HCT116 (cell line): ENCODE data around the gene TBPL1. TPM values are rescaled to one million over a fixed set of nuclear protein-coding genes. Genes with fewer than 3 reads are reported as not detected.

ENCODE experiments used
- ATAC-seq: fragments of 200-7000 bp; cut with Tn5 transposase; 2 replicates; pipeline ENCODE4 v1.9.1; 2020; ENCODE audit warnings: mild to moderate bottlenecking, moderate library complexity
- BruUV-seq: library from RNA; stranded (reverse); fragments of 400-500 nt; replicated peaks from 2 replicates; lab custom pipeline; 2021; lab: Mats Ljungman, UMichigan
- CTCF ChIA-PET: fragments of 300-600 bp; sonication (Branson Sonifier 250); formaldehyde crosslinking; loops from one replicate; lab custom pipeline; 2021; ENCODE audit warnings: antibody characterized with exemption; lab: Charles Lee
- POLR2A ChIA-PET: fragments of 300-600, 350-600 bp; sonication (Branson Sonifier 250); formaldehyde crosslinking; loops from one replicate; lab custom pipeline; 2021; ENCODE audit warnings: antibody characterized with exemption; lab: Charles Lee
- RAD21 ChIA-PET, 2 experiments: fragments of 300-600 bp; sonication (Branson Sonifier 250); formaldehyde crosslinking; loops; one replicate each; lab custom pipeline; 2023; ENCODE audit warnings: low total read pairs in 2 of 2; ENCODE audit not compliant: uncharacterized antibody in 2 of 2, unreplicated experiment in 2 of 2, low non-redundant PET in 1 of 2; lab: Charles Lee
- DNase-seq: peaks from one replicate; pipeline ENCODE4 v3.0.0-alpha.2; 2010; ENCODE audit warnings: low read depth, low spot score
- H2AFZ ChIP-seq: fragments of 200-600 bp; shearing (Covaris generic), sonication (generic); 2 replicates; pipeline ENCODE4 v1.6.1; 2017; ENCODE audit warnings: low read depth, mixed run types, mixed read lengths, antibody characterized with exemption, low read length; ENCODE audit not compliant: poor library complexity, severe bottlenecking
- H3K27ac ChIP-seq: 2 replicates; pipeline ENCODE4 v1.5.1; 2012; ENCODE audit warnings: low read depth, low read length
- H3K27me3 ChIP-seq: fragments of 200-600 bp; sonication (generic); 2 replicates; pipeline ENCODE4 v1.6.1; 2016; ENCODE audit warnings: mixed run types, low read length, mixed read lengths; ENCODE audit not compliant: insufficient read depth
- H3K36me3 ChIP-seq, 2 experiments: fragments of 200-500 bp in 1 of 2; fragments of 200-600 bp in 1 of 2; sonication (Bioruptor generic) in 1 of 2; sonication (generic) in 1 of 2; 2 replicates each; pipeline versions ENCODE4 v1.5.1 to v1.6.1; 2014 to 2016; ENCODE audit warnings: low read length in 2 of 2, inconsistent platforms in 1 of 2, mixed read lengths in 1 of 2, mixed run types in 1 of 2; ENCODE audit not compliant: insufficient read depth in 2 of 2, control insufficient read depth in 1 of 2
- H3K4me1 ChIP-seq, 2 experiments: fragments of 200-600 bp in 1 of 2; sonication (generic) in 1 of 2; 2 replicates each; pipeline versions ENCODE4 v1.5.1 to v1.6.1; 2012 to 2017; ENCODE audit warnings: low read length in 2 of 2, inconsistent platforms in 1 of 2, mild to moderate bottlenecking in 1 of 2, mixed read lengths in 1 of 2, mixed run types in 1 of 2, moderate library complexity in 1 of 2; ENCODE audit not compliant: insufficient read depth in 2 of 2, control insufficient read depth in 1 of 2
- H3K4me2 ChIP-seq: fragments of 200-600 bp; sonication (generic); 2 replicates; pipeline ENCODE4 v1.6.1; 2017; ENCODE audit warnings: mixed run types, low read length, mixed read lengths
- H3K4me3 ChIP-seq, 2 experiments: fragments of 200-600 bp in 1 of 2; sonication (generic) in 1 of 2; replicated peaks in 1 of 2; 2 replicates each; pipeline ENCODE4 v1.5.1; 2011 to 2016; ENCODE audit warnings: low read length in 2 of 2, control low read depth in 1 of 2, low read depth in 1 of 2, mild to moderate bottlenecking in 1 of 2, mixed read lengths in 1 of 2, mixed run types in 1 of 2
- H3K79me2 ChIP-seq: fragments of 200-600 bp; sonication (generic); 2 replicates; pipeline ENCODE4 v1.6.1; 2017; ENCODE audit warnings: mild to moderate bottlenecking, mixed run types, low read length, moderate library complexity, mixed read lengths; ENCODE audit not compliant: insufficient read depth
- H3K9ac ChIP-seq: fragments of 200-600 bp; sonication (generic); 2 replicates; pipeline ENCODE4 v1.6.1; 2016; ENCODE audit warnings: low read length, mixed read lengths
- H3K9me2 ChIP-seq: fragments of 200-600 bp; sonication (generic), shearing (Covaris generic); 2 replicates; pipeline ENCODE4 v1.6.1; 2017; ENCODE audit warnings: mixed run types, mild to moderate bottlenecking, moderate library complexity; ENCODE audit not compliant: insufficient read depth
- H3K9me3 ChIP-seq, 2 experiments: fragments of 200-500 bp in 1 of 2; fragments of 200-600 bp in 1 of 2; sonication (Bioruptor generic) in 1 of 2; sonication (generic) in 1 of 2; 2 replicates each; pipeline ENCODE4 v1.6.1; 2014 to 2017; ENCODE audit warnings: low read length in 2 of 2, mixed read lengths in 2 of 2, inconsistent platforms in 1 of 2, low read depth in 1 of 2, mild to moderate bottlenecking in 1 of 2, mixed run types in 1 of 2, moderate library complexity in 1 of 2; ENCODE audit not compliant: control insufficient read depth in 1 of 2, insufficient read depth in 1 of 2
- H4K20me1 ChIP-seq: fragments of 200-600 bp; sonication (generic), shearing (Covaris generic); 2 replicates; pipeline ENCODE4 v1.6.1; 2017; ENCODE audit warnings: mixed run types, mild to moderate bottlenecking, moderate library complexity; ENCODE audit not compliant: insufficient read depth
- CBX3 ChIP-seq: IDR thresholded peaks from 2 replicates; pipeline ENCODE4 v1.6.1; 2012; ENCODE audit warnings: low read depth
- CEBPB ChIP-seq: IDR thresholded peaks from 2 replicates; pipeline ENCODE4 v1.6.1; 2012; ENCODE audit warnings: low read depth
- RAD21 ChIP-seq: IDR thresholded peaks from 2 replicates; pipeline ENCODE4 v1.6.1; 2012; ENCODE audit warnings: low read depth, mild to moderate bottlenecking
- SIN3A ChIP-seq: IDR thresholded peaks from 2 replicates; pipeline ENCODE4 v1.6.1; 2012; ENCODE audit warnings: low read depth
- ZFX ChIP-seq: fragments of 450-650 bp; IDR thresholded peaks from 2 replicates; pipeline ENCODE4 v1.6.1; 2017
- intact Hi-C: fragments of 100-400 bp; cut with micrococcal nuclease; formaldehyde crosslinking; loops from 2 replicates; pipeline ENCODE4 v1.10.0; 2022
- total RNA-seq: library from RNA; stranded (reverse); gene quantifications from one replicate; pipeline ENCODE4 v1.2.1, GENCODE V29; 2021; ENCODE audit not compliant: unreplicated experiment
- TF ChIP-seq, protein P1 (sequence below): IDR thresholded peaks from 2 replicates; pipeline ENCODE4 v1.6.1; 2011; ENCODE audit warnings: mild to moderate bottlenecking, low read length, moderate library complexity; ENCODE audit not compliant: insufficient replicate concordance; ENCODE audit errors: extremely low read depth
- TF ChIP-seq, protein P2 (sequence below), 3 experiments: fragments of 200-600 bp in 1 of 3; sonication (generic) in 1 of 3; IDR thresholded peaks in 2 of 3; conservative IDR thresholded peaks in 1 of 3; 2 replicates each; pipeline ENCODE4 v1.5.1; 2012 to 2017; ENCODE audit warnings: low read depth in 2 of 3, low read length in 2 of 3, antibody characterized with exemption in 1 of 3, borderline replicate concordance in 1 of 3, control low read depth in 1 of 3, mild to moderate bottlenecking in 1 of 3, mixed read lengths in 1 of 3, mixed run types in 1 of 3, moderate library complexity in 1 of 3; ENCODE audit not compliant: insufficient read depth in 1 of 3
- TF ChIP-seq, protein P3 (sequence below): IDR thresholded peaks from 2 replicates; pipeline ENCODE4 v1.6.1; 2012

TBPL1 gene
- total RNA-seq, 1 experiment from 2014 or later = 34.9 TPM

DNA sequence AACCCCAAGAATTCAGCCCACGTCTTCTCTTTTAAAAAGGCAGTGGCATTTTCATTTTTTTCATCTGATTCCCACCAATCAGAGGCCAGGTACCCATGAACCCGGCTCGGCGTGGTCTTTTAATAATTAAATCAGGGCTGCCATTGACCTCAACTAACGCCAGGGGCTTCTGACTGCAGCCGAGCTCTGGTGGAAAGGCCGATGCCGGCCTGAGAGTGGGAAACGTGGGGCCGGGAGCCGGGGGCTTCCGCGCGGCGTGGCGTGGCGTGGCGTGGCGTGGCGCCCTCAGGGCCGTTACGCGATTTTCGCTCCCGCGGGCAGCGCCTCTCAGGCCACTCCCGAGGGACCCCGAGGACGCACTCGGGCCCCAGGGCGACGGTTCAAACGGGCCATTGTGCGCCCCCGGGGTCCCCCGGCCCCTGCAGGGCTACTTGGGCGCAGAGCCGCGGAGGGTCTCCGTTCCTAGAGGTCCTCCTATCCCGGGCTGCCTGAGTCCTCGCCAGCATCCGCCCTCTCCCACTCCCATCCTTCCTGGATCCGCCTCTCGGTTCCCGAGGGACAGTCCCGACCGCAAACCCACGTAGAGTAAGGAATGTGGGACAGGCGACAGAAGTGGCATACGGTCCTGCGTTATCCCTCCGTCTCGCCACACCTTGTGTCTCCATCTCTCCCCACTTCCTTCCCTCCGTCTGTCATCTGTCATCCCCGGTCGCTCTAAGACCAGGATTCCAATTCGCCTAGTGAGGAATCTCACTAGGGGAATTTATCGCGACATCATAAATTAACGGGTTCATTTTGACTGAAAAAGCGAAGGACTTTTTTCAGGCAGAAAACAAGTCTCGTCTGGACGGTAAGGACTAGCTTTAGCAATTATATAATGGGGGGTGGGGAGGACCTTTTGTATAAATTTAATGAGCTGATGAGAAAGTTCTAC is 876 bp upstream of the TBPL1 start:
- RAD21 ChIA-PET = no interaction called here
- no peaks in the 10 kb centered on the region for H4K20me1 ChIP-seq
- H2AFZ ChIP-seq = peak overlapping the region; percentile 92
- peaks cover 40% of the 10 kb centered on the region for H3K79me2 ChIP-seq
- H3K36me3 ChIP-seq = no peaks in the 10 kb centered on the region
- TF ChIP-seq, protein P1, sequence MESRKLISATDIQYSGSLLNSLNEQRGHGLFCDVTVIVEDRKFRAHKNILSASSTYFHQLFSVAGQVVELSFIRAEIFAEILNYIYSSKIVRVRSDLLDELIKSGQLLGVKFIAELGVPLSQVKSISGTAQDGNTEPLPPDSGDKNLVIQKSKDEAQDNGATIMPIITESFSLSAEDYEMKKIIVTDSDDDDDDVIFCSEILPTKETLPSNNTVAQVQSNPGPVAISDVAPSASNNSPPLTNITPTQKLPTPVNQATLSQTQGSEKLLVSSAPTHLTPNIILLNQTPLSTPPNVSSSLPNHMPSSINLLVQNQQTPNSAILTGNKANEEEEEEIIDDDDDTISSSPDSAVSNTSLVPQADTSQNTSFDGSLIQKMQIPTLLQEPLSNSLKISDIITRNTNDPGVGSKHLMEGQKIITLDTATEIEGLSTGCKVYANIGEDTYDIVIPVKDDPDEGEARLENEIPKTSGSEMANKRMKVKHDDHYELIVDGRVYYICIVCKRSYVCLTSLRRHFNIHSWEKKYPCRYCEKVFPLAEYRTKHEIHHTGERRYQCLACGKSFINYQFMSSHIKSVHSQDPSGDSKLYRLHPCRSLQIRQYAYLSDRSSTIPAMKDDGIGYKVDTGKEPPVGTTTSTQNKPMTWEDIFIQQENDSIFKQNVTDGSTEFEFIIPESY = peak; percentile 44
- TF ChIP-seq, protein P2, sequence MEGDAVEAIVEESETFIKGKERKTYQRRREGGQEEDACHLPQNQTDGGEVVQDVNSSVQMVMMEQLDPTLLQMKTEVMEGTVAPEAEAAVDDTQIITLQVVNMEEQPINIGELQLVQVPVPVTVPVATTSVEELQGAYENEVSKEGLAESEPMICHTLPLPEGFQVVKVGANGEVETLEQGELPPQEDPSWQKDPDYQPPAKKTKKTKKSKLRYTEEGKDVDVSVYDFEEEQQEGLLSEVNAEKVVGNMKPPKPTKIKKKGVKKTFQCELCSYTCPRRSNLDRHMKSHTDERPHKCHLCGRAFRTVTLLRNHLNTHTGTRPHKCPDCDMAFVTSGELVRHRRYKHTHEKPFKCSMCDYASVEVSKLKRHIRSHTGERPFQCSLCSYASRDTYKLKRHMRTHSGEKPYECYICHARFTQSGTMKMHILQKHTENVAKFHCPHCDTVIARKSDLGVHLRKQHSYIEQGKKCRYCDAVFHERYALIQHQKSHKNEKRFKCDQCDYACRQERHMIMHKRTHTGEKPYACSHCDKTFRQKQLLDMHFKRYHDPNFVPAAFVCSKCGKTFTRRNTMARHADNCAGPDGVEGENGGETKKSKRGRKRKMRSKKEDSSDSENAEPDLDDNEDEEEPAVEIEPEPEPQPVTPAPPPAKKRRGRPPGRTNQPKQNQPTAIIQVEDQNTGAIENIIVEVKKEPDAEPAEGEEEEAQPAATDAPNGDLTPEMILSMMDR (IDR thresholded peaks at IDR 0.05 in 2 of 3, conservative IDR thresholded peaks at IDR 0.05 in 1 of 3; ENCODE audit: borderline replicate concordance in 1 of 3, insufficient read depth in 1 of 3, low read depth in 2 of 3, low read length in 2 of 3) = peak in 1 of 3 experiments; percentile 39; a peak in 2 of 6 replicates
- no peak for TF ChIP-seq CBX3
- 0 out of 2 replicates have a peak, but pooled peaks have one; percentile 3 for TF ChIP-seq RAD21
- TF ChIP-seq ZFX = peak; percentile 20; the same call in 1 of the 2 replicates
- TF ChIP-seq, protein P3, sequence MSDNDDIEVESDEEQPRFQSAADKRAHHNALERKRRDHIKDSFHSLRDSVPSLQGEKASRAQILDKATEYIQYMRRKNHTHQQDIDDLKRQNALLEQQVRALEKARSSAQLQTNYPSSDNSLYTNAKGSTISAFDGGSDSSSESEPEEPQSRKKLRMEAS = peak; percentile 13; the same call in 1 of the 2 replicates
- TF ChIP-seq CEBPB = no peak
- TF ChIP-seq SIN3A = no peak; the same call in 1 of the 2 replicates
- DNase-seq (peak; percentile 49), ATAC-seq (peak; percentile 59)
- peak overlapping the region; percentile 82 to 87 for H3K4me3 ChIP-seq
- peaks cover 6 to 14% of the 10 kb centered on the region in 2 experiments; a peak in 3 of 4 replicates for H3K4me1 ChIP-seq
- CTCF ChIA-PET = interaction anchor here (1.5 to 1.9 kb wide), 2 partner anchors 112 to 145 kb away, joined by 5 to 7 read pairs; no protein-coding TSS in a partner anchor
- TSS peak; percentile 64 for BruUV-seq
- H3K9me2 ChIP-seq = no peaks in the 10 kb centered on the region
- no peaks in the 10 kb centered on the region for H3K9me3 ChIP-seq
- peak overlapping the region; percentile 62 for H3K27ac ChIP-seq
- H3K4me2 ChIP-seq = peak overlapping the region; percentile 71
- H3K9ac ChIP-seq = peak overlapping the region; percentile 73
- intact Hi-C loops = no loop called here
- POLR2A ChIA-PET = interaction anchor here (0.6 kb wide), 1 partner anchor 1129 kb away, joined by 4 read pairs; no protein-coding TSS in a partner anchor
- no peaks in the 10 kb centered on the region for H3K27me3 ChIP-seq
